Mesothelial cell of epicardium (in vitro differentiated cells): ENCODE results near the gene PPP3CA. TPM values are rescaled to one million over a fixed set of nuclear protein-coding genes. Genes with fewer than 3 reads are reported as not detected.

ENCODE experiments used
- DNase-seq, 2 experiments: peaks; one replicate each; pipeline ENCODE4 v3.0.0; 2021; ENCODE audit warnings: low spot score in 2 of 2; ENCODE audit not compliant: unreplicated experiment in 2 of 2
- H3K27ac Mint-ChIP-seq: 2 replicates; pipeline ENCODE4 v1.8.0; 2021; ENCODE audit warnings: mixed read lengths
- H3K27me3 Mint-ChIP-seq: 2 replicates; pipeline ENCODE4 v1.8.0; 2021; ENCODE audit warnings: low read depth, mixed read lengths
- H3K36me3 Mint-ChIP-seq: 2 replicates; pipeline ENCODE4 v1.8.0; 2021; ENCODE audit warnings: mixed read lengths
- H3K4me1 Mint-ChIP-seq: 2 replicates; pipeline ENCODE4 v1.8.0; 2021; ENCODE audit warnings: mixed read lengths
- H3K4me3 Mint-ChIP-seq: 2 replicates; pipeline ENCODE4 v1.8.0; 2021; ENCODE audit warnings: mild to moderate bottlenecking, moderate library complexity, mixed read lengths
- H3K9me3 Mint-ChIP-seq: 2 replicates; pipeline ENCODE4 v1.8.0; 2021; ENCODE audit warnings: mixed read lengths
- CTCF ChIP-seq: fragments of 200-600 bp; sonication (generic); IDR thresholded peaks from one replicate; pipeline ENCODE4 v1.5.0; 2021; ENCODE audit warnings: antibody characterized with exemption; ENCODE audit not compliant: unreplicated experiment
- total RNA-seq: library from RNA; stranded (reverse); gene quantifications from 3 replicates; pipeline ENCODE4 v1.2.1, GENCODE V29; 2021

PPP3CA gene
- 23.5 to 25.8 TPM (median 24.1 TPM) in 3 replicates for total RNA-seq

GRCh38 chr4:101347267-101347556 lies at the start of gene PPP3CA:
Gene PPP3CA, minus strand, starts transcription at chr4:101347526.
- Mint-ChIP-seq H3K4me1 (peaks cover 14% of the 10 kb centered on the region), H3K27ac (peak within 1 kb of the TSS; percentile 98), H3K36me3 (no peaks in the 10 kb centered on the region), H3K9me3 (no peaks in the 10 kb centered on the region), H3K27me3 (peaks cover 15% of the 10 kb centered on the region), H3K4me3 (peak within 1 kb of the TSS; percentile 95)
- no peak for TF ChIP-seq CTCF
- no peak for DNase-seq

GRCh38 chr4:101393256-101393655 lies 45.9 kb upstream of the PPP3CA start:
- Mint-ChIP-seq H3K4me3 (no peak overlapping the region), H3K27ac (no peak overlapping the region), H3K4me1 (no peaks in the 10 kb centered on the region), H3K9me3 (peaks cover 19% of the 10 kb centered on the region), H3K36me3 (no peaks in the 10 kb centered on the region), H3K27me3 (no peaks in the 10 kb centered on the region)
- DNase-seq, result no peak
- TF ChIP-seq CTCF, result no peak

GRCh38 chr4:101370663-101371210 lies 23.4 kb upstream of the PPP3CA start:
- no peak overlapping the region for H3K27ac Mint-ChIP-seq
- H3K27me3 Mint-ChIP-seq, result no peaks in the 10 kb centered on the region
- no peak for DNase-seq

GRCh38 chr4:101367201-101367600 lies 19.9 kb upstream of the PPP3CA start:
- TF ChIP-seq CTCF, result no peak
- no peaks in the 10 kb centered on the region for H3K27me3 Mint-ChIP-seq
- H3K9me3 Mint-ChIP-seq, result peaks cover 36% of the 10 kb centered on the region
- no peak overlapping the region for H3K27ac Mint-ChIP-seq
- H3K4me1 Mint-ChIP-seq, result no peaks in the 10 kb centered on the region
- no peak for DNase-seq
- no peak overlapping the region for H3K4me3 Mint-ChIP-seq
- H3K36me3 Mint-ChIP-seq, result peaks cover 3% of the 10 kb centered on the region

More at GRCh38 chr4:101370663-101371210, 23.4 kb upstream of the PPP3CA start:
- H3K9me3 Mint-ChIP-seq, result peaks cover 51% of the 10 kb centered on the region
- TF ChIP-seq CTCF, result no peak
- peaks cover 3% of the 10 kb centered on the region for H3K36me3 Mint-ChIP-seq
- no peaks in the 10 kb centered on the region for H3K4me1 Mint-ChIP-seq
- H3K4me3 Mint-ChIP-seq, result no peak overlapping the region

GRCh38 chr4:101366331-101366730 lies 19.0 kb upstream of the PPP3CA start:
- peaks cover 30% of the 10 kb centered on the region for H3K9me3 Mint-ChIP-seq
- no peaks in the 10 kb centered on the region for H3K4me1 Mint-ChIP-seq
- peaks cover 3% of the 10 kb centered on the region for H3K36me3 Mint-ChIP-seq
- no peaks in the 10 kb centered on the region for H3K27me3 Mint-ChIP-seq
- no peak overlapping the region for H3K4me3 Mint-ChIP-seq
- no peak overlapping the region for H3K27ac Mint-ChIP-seq
- TF ChIP-seq CTCF, result no peak
- no peak for DNase-seq

GRCh38 chr4:101357751-101358150 lies 10.4 kb upstream of the PPP3CA start:
- Mint-ChIP-seq H3K4me1 (peaks cover 19% of the 10 kb centered on the region), H3K4me3 (no peak overlapping the region), H3K27me3 (no peaks in the 10 kb centered on the region), H3K36me3 (no peaks in the 10 kb centered on the region), H3K9me3 (peaks cover 14% of the 10 kb centered on the region), H3K27ac (no peak overlapping the region)
- no peak for DNase-seq
- no peak for TF ChIP-seq CTCF
